ENCODE measurements around the gene TMED6.

DNA sequence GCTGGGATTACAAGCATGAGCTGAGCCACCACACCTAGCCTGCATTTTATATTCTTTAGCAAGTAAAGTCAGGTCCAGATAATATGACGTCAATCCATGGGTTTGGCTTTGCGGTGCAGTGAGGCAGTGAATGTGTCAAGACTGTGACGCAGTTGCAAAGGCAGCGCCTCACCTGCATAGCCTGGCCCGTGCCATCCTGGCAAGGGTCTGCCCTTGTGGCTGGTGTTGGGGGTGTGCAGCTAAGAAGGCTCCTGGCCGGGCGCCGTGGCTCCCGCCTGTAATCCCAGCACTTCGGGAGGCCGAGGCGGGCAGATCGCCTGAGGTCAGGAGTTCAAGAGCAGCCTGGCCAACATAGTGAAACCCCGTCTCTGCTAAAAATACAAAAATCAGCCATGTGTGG lies 28.2 kb downstream of the TMED6 start:
- no peak for TF ChIP-seq CTCF (IDR thresholded peaks at IDR 0.05)
- TF ChIP-seq POLR2AphosphoS5 (IDR thresholded peaks at IDR 0.05): no peak
- no peak for TF ChIP-seq POLR2A (IDR thresholded peaks at IDR 0.05)
- TF ChIP-seq EP300 (IDR thresholded peaks at IDR 0.05): no peak

All from gastroesophageal sphincter (tissue), 3 donors.